Colonic mucosa (tissue), 4 donors: ENCODE results near the gene VPREB1. TPM values are rescaled to one million over a fixed set of nuclear protein-coding genes. Genes with fewer than 3 reads are reported as not detected.

Source experiments
- DNase-seq: peaks from one replicate; pipeline ENCODE4 v3.0.0-alpha.2; 2020
- H3K27ac ChIP-seq: fragments of 200-600 bp; one replicate; pipeline ENCODE4 v1.8.0; 2021
- H3K27me3 ChIP-seq: fragments of 200-600 bp; one replicate; pipeline ENCODE4 v1.8.0; 2021
- H3K36me3 ChIP-seq: fragments of 200-600 bp; one replicate; pipeline ENCODE4 v1.8.0; 2021
- H3K4me1 ChIP-seq: fragments of 200-600 bp; one replicate; pipeline ENCODE4 v1.8.0; 2021; ENCODE audit warnings: mild to moderate bottlenecking
- H3K4me3 ChIP-seq: fragments of 200-600 bp; one replicate; pipeline ENCODE4 v1.8.0; 2021
- H3K9ac ChIP-seq, 2 donors: one replicate each; pipeline ENCODE4 v1.7.0; 2013; ENCODE audit warnings: control low read depth in 2 of 2, low read depth in 2 of 2, low read length in 2 of 2
- H3K9me3 ChIP-seq: fragments of 200-600 bp; one replicate; pipeline ENCODE4 v1.8.0; 2021
- CTCF ChIP-seq: fragments of 200-600 bp; IDR thresholded peaks from one replicate; pipeline ENCODE4 v1.8.0; 2022; ENCODE audit warnings: antibody characterized with exemption, mild to moderate bottlenecking
- intact Hi-C: fragments of 100-400 bp; cut with DNase I; formaldehyde crosslinking; loops from one replicate; pipeline ENCODE4 v1.14.1; 2022
- total RNA-seq, 2 donors: library from RNA; stranded (reverse); fragmentation: NEBNext Ultra II Directional in 1 of 2; extraction: Animal tissue kit (Norgen Biotek cat#: 25700) in 1 of 2; gene quantifications; one replicate each; pipeline ENCODE4 v1.2.1, GENCODE V29; 2021
- donor health status: healthy.
- donor health status: DM: no; HTN: no; CAD: no.
- donor health status: DM: no; HTN: no; CAD: no.

VPREB1 gene, protein sequence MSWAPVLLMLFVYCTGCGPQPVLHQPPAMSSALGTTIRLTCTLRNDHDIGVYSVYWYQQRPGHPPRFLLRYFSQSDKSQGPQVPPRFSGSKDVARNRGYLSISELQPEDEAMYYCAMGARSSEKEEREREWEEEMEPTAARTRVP
- total RNA-seq: not detected

DNA sequence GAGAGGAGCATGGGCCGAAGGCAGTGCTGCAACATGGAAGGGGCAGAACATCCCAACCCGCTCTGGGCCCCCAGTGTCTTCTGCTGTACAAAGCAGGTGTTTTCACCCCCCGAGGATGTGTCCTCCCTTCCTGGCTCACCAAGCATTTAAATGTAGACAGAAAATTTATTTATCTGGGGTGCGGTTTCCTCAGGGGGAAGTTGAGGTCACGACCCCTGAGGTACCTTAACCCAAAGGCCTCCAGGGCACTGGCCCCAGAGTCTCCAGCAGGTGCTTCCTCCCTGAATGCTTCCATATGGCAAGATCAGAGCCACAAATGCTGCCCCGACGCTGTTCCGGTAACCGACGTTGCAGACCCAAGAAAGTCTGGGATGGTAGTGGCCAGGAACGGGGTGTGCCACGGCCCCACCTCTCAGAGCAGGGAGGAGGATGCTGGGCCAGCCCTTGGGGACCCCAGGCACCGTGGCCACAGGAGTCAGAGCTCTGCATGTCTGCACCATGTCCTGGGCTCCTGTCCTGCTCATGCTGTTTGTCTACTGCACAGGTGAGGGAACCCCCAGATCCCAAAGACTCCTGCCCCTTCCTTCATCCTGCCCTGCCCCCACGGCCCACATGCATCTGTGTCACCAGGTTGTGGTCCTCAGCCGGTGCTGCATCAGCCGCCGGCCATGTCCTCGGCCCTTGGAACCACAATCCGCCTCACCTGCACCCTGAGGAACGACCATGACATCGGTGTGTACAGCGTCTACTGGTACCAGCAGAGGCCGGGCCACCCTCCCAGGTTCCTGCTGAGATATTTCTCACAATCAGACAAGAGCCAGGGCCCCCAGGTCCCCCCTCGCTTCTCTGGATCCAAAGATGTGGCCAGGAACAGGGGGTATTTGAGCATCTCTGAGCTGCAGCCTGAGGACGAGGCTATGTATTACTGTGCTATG, at the start of gene VPREB1:
VPREB1 (plus strand) TSS at position 471 of the 935 bp plus-strand sequence; CDS start at position 499, 28 bp downstream.
- Histone ChIP-seq H3K9ac (no peak within 1 kb of the TSS), H3K4me1 (no peaks in the 10 kb centered on the region), H3K27ac (no peak within 1 kb of the TSS), H3K27me3 (no peaks in the 10 kb centered on the region), H3K9me3 (no peaks in the 10 kb centered on the region), H3K4me3 (no peak within 1 kb of the TSS), H3K36me3 (no peaks in the 10 kb centered on the region)
- TF ChIP-seq CTCF: no peak
- intact Hi-C loops: no loop called here
- no peak for DNase-seq

GRCh38 chr22:22194931-22195264, 49.7 kb upstream of the VPREB1 start:
- Histone ChIP-seq H3K9me3 (no peaks in the 10 kb centered on the region), H3K27ac (no peak overlapping the region), H3K4me3 (no peak overlapping the region), H3K27me3 (no peaks in the 10 kb centered on the region), H3K9ac (no peak overlapping the region), H3K4me1 (no peaks in the 10 kb centered on the region), H3K36me3 (no peaks in the 10 kb centered on the region)
- DNase-seq: no peak
- intact Hi-C loops: no loop called here
- no peak for TF ChIP-seq CTCF

DNA sequence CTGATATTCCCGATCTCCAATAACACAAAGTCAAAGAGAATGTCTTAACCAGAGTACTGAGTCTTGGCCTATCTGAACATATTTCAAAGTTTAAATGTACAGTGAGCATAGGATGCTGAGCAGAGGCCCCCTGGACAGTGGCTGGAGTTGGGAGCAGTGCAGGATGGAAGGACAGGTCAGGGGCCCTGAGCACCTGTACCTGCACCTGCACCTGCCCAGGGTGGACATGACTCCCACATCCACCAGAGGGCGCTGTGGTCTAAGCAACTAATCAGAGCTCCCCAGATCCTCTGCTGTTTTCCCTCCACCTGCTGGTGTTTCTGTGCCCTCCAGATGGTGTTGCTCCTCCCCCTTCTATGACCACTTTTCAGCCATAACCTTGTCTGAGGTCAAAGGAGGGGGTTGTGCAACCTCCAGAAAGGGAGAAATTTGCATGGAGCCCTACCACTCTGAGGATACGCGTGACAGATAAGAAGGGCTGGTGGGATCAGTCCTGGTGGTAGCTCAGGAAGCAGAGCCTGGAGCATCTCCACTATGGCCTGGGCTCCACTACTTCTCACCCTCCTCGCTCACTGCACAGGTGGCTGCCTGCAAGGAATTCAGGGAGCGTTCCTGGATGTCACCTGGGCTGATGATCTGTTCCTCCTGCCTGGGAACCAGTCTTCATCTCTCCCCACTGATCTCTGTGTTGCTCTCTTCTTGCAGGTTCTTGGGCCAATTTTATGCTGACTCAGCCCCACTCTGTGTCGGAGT, 49.1 kb upstream of the VPREB1 start:
- H3K36me3 ChIP-seq: no peaks in the 10 kb centered on the region
- no peaks in the 10 kb centered on the region for H3K27me3 ChIP-seq
- DNase-seq: peak; percentile 83
- H3K27ac ChIP-seq: no peak overlapping the region
- H3K9me3 ChIP-seq: no peaks in the 10 kb centered on the region
- H3K4me1 ChIP-seq: no peaks in the 10 kb centered on the region
- no peak overlapping the region for H3K4me3 ChIP-seq
- H3K9ac ChIP-seq: no peak overlapping the region
- intact Hi-C loops: no loop called here
- peak; percentile 93 for TF ChIP-seq CTCF

GRCh38 chr22:22196018-22196533, 48.5 kb upstream of the VPREB1 start:
- Histone ChIP-seq H3K4me3 (no peak overlapping the region), H3K9me3 (no peaks in the 10 kb centered on the region), H3K4me1 (no peaks in the 10 kb centered on the region), H3K9ac (no peak overlapping the region), H3K27me3 (no peaks in the 10 kb centered on the region), H3K27ac (no peak overlapping the region), H3K36me3 (no peaks in the 10 kb centered on the region)
- intact Hi-C loops: no loop called here
- no peak for TF ChIP-seq CTCF
- no peak for DNase-seq

- Histone ChIP-seq H3K4me1 (no peaks in the 10 kb centered on the region), H3K27ac (no peak overlapping the region), H3K9me3 (no peaks in the 10 kb centered on the region), H3K36me3 (no peaks in the 10 kb centered on the region), H3K9ac (no peak overlapping the region), H3K4me3 (no peak overlapping the region), H3K27me3 (no peaks in the 10 kb centered on the region)
- intact Hi-C loops: no loop called here
- no peak for TF ChIP-seq CTCF
- DNase-seq: no peak
Observed at GRCh38 chr22:22196833-22197477, 47.6 kb upstream of the VPREB1 start.
